HL-60/S4 treated with retinoic acid at 250 ng/mL for 4 days and 3 days (cell line): ENCODE data around the gene CCDC60.

ENCODE experiments used
- in situ Hi-C: fragments of 300-500 bp; cut with MboI; formaldehyde crosslinking; loops from 2 replicates; pipeline ENCODE4 v1.7.0; 2022; ENCODE audit warnings: low sequenced_read_pairs

The CCDC60 gene

DNA sequence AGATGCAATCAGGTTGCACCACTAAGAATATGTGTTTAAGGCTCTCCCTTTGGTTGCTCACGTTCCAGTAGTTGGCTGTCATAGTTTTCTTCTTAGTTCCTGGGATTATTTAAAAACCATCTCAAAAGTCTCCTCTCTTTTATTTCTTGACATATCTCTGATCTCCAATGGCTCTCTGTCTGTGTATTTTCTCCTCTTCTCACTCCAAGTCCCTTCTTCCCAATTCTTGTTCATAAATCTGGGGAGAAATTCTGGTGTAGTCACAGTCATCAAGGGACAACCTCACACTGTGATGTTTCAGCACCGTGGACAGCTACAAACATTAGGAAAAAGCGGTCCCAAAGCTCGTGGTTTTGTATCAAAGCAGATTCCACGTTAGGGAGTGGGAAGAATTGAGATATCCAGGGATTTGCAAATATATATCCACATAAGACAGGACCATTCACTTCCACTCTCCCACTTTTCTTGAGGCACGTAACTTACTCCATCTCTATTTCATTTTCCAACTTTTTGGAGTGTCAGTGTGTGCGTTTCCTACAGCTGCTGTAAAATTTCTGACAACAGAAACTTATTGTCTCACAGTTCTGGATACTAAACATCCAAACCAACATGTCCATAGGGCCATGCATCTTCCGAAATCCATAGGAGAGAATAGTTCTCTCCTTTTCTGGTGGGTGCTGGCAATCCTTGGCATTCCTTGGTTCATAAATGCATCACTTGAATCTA, 178.4 kb downstream of the CCDC60 start:
- in situ Hi-C loops, result no loop called here

DNA sequence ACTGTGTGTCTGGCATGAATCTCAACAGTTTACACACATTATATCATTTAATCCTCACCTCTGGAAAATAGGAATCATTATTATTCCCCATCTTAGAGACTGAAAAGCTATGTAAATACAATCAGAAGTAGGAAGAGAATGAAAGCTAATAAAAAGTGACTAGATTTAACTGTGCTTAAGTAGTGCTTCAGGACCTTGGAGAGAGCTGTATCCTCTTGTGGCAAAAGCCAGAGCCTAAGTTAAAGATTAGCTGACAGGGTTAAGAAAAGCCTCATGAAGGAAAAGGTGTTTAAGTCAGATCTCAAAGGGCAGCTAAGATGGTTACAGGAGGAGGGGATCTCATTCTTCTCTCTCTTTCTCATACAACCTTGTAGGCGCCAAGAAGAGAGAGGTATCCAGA, 193.7 kb downstream of the CCDC60 start:
- in situ Hi-C loops, result no loop called here

- in situ Hi-C loops, result no loop called here
Observed at GRCh38 chr12:119540476-119540875, 205.9 kb downstream of the CCDC60 start.

- in situ Hi-C loops, result no loop called here
Observed at GRCh38 chr12:119544765-119545625, 210.5 kb downstream of the CCDC60 start.

DNA sequence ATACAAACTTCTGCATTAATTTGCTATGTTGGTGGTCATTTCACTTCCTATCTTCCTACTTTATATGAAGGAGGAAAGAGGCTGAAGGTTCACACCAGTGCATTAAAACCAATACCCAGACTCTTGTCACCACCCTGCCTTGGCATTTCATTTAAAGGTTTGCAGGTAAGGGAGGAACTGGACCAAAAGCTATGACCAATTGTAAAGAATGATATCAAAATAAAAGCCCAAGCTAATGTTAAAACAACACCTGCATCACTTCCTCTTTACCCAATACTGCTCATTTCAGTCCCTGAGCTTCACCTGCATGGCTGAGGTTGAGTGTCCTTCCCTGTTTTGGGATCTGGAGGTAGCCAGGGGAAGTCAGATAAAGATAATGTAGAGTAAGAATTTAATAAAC, 211.8 kb downstream of the CCDC60 start:
- in situ Hi-C loops, result no loop called here

- in situ Hi-C loops, result no loop called here
Observed at GRCh38 chr12:119547001-119547400, 212.5 kb downstream of the CCDC60 start.

DNA sequence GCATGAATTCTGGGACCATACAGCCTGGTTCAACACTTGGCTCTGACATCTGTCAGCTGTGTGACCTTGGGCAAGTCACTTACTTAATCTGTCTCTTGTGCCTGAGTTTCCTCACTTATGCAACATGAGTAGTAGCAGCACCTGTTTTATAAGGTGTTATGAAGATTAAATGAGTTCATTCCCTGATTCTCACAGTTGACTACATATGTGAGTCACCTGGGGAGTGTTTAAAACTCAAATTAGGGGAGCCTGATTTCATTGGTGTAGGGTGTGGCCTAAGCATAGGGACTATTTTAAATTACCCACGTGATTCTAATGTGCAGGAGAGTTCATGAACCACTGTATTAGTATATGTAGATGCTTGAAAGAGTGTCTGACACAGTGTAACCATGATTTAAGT, 222.3 kb downstream of the CCDC60 start:
- in situ Hi-C loops, result no loop called here

DNA sequence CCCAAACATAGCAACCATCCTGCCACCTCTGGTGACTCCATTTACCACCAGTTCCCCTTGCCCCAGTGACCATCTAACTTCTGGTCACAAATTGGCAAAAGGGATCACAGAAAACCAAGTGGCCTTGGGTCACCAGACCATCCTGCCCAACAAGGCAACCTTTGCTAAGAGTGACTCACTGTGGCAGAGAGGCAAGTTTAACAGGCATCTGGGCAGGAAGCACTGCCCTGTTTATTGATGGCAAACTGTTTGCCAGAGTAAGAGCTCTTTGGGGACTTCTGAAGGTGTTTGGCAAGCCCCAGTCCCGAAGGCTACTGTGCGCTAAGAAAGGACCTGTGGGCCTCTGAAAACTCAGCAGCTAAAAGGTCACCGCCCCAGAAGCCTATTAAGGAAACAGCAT, 230.9 kb downstream of the CCDC60 start:
- in situ Hi-C loops, result no loop called here

DNA sequence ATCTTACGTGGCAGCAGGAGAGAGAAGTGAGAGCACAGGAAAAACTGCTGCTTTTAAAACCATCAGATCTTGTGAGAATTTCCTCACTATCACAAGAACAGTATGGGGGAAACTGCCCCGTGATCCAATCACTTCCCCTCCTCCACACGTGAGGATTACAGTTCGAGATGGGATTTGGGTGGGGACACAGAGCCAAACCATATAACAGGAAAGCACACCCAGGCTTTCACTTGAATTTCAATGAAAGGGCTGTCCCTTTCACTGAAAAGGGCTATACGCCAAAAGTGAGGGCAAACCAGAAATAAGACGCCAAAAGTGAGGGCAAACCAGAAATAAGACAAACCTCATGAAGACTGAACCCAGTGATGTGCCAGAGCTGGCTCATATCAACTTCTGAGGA, 236.2 kb downstream of the CCDC60 start:
- in situ Hi-C loops, result no loop called here

- in situ Hi-C loops, result no loop called here
Observed at GRCh38 chr12:119573086-119573485, 238.6 kb downstream of the CCDC60 start.

DNA sequence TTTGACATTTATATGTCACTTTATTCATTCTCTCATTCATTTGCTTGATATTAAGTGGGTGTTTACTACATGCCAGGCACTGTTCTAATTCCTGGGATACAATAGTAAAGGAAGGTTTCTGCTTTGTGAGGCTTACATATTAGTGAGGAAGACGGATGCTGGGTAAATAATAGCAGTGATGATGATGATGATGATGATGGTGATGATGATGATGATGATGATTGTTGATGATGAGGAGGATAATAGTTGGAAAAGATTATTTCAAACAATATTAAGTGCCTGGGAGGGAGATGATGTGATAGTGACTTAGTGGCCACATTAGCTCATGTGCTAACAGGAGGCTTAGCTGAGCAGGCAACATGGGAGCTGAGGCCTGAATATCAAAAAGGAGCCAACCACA, 239.7 kb downstream of the CCDC60 start:
- in situ Hi-C loops, result no loop called here

- in situ Hi-C loops, result no loop called here
Observed at GRCh38 chr12:119576118-119576810, 241.7 kb downstream of the CCDC60 start.

GRCh38 chr12:119576915-119577314, 242.4 kb downstream of the CCDC60 start:
- in situ Hi-C loops, result no loop called here

GRCh38 chr12:119578112-119578511, 243.6 kb downstream of the CCDC60 start:
- in situ Hi-C loops, result no loop called here

DNA sequence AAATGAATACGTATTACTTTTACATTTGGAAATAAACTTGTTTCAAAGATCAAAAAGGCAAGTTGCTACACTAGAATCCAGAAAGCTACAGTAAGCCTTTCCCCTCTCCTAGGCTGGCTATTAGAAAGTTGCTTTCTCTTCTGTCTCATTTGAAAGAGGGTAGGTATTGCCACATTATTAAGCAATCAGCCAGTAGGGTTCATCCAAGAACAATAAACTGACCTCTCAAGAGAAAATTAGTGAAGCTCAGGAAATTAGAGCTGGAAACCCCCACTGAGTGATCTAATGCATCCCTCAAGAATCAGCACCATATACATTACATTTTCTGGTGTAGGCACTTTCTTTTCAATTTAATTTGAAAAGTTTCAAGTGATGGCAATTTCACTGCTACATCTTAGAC, 254.6 kb downstream of the CCDC60 start:
- in situ Hi-C loops, result no loop called here

GRCh38 chr12:119589634-119590033, 255.1 kb downstream of the CCDC60 start:
- in situ Hi-C loops, result no loop called here
